Panc1 (cell line): ENCODE measurements around the gene EAPP.

ENCODE experiments used
- CTCF ChIP-seq: fragments of 450-650 bp; IDR thresholded peaks from 2 replicates; pipeline ENCODE4 v1.5.1; 2017; ENCODE audit warnings: mild to moderate bottlenecking
- REST ChIP-seq, 2 experiments: IDR thresholded peaks; 2 replicates each; pipeline ENCODE4 v1.6.1; 2011 to 2012; ENCODE audit warnings: low read depth in 2 of 2, control low read depth in 1 of 2, low read length in 1 of 2, mild to moderate bottlenecking in 1 of 2, moderate library complexity in 1 of 2; ENCODE audit not compliant: insufficient read depth in 1 of 2

GRCh38 chr14:34496007-34496678, 43.4 kb downstream of the EAPP start:
- TF ChIP-seq CTCF, result no peak
- no peak for TF ChIP-seq REST (IDR thresholded peaks at IDR 0.05; ENCODE audit: insufficient read depth in 1 of 2, low read depth in 2 of 2, low read length in 1 of 2)
